DND-41 (cell line): Measurements from ENCODE around the gene KRTAP10-12.

Experiments used
- ATAC-seq: fragments of 200-7000 bp; cut with Tn5 transposase; 3 replicates; pipeline ENCODE4 v1.9.1; 2021; ENCODE audit warnings: low read depth; ENCODE audit not compliant: insufficient read depth
- DNase-seq: peaks from one replicate; pipeline ENCODE4 v3.0.0-alpha.2; 2020
- H2AFZ ChIP-seq: 2 replicates; pipeline ENCODE4 v1.6.0; 2012; ENCODE audit warnings: low read depth, low read length
- H3K27ac ChIP-seq: 2 replicates; pipeline ENCODE4 v1.5.1; 2012; ENCODE audit warnings: low read length, inconsistent platforms
- H3K27me3 ChIP-seq: fragments of 200-600 bp; sonication (generic); 2 replicates; pipeline ENCODE4 v1.6.0; 2012; ENCODE audit warnings: low read length, mild to moderate bottlenecking, inconsistent platforms; ENCODE audit not compliant: insufficient read depth, poor library complexity
- H3K36me3 ChIP-seq: 2 replicates; pipeline ENCODE4 v1.5.1; 2012; ENCODE audit warnings: low read length, inconsistent platforms; ENCODE audit not compliant: insufficient read depth
- H3K4me1 ChIP-seq: 2 replicates; pipeline ENCODE4 v1.5.1; 2012; ENCODE audit warnings: mild to moderate bottlenecking, low read length; ENCODE audit not compliant: insufficient read depth
- H3K4me2 ChIP-seq: 2 replicates; pipeline ENCODE4 v1.6.0; 2012; ENCODE audit warnings: mild to moderate bottlenecking, moderate library complexity, low read length, inconsistent platforms; ENCODE audit not compliant: insufficient read depth
- H3K4me3 ChIP-seq, 2 experiments: fragments of 200-600 bp in 1 of 2; shearing (Covaris generic) in 1 of 2; 2 replicates each; pipeline ENCODE4 v1.5.1; 2012 to 2016; ENCODE audit warnings: inconsistent platforms in 2 of 2, low read length in 2 of 2, mild to moderate bottlenecking in 2 of 2, low read depth in 1 of 2, moderate library complexity in 1 of 2
- H3K79me2 ChIP-seq: 2 replicates; pipeline ENCODE4 v1.6.0; 2012; ENCODE audit warnings: low read length, inconsistent platforms; ENCODE audit not compliant: insufficient read depth
- H3K9ac ChIP-seq: 2 replicates; pipeline ENCODE4 v1.6.0; 2012; ENCODE audit warnings: low read depth, mild to moderate bottlenecking, inconsistent platforms, low read length, moderate library complexity
- H3K9me3 ChIP-seq: 2 replicates; pipeline ENCODE4 v1.5.1; 2012; ENCODE audit warnings: low read length, moderate library complexity, mild to moderate bottlenecking, inconsistent platforms; ENCODE audit not compliant: insufficient read depth, severe bottlenecking
- H4K20me1 ChIP-seq: 2 replicates; pipeline ENCODE4 v1.6.0; 2012; ENCODE audit warnings: low read length; ENCODE audit not compliant: insufficient read depth
- EZH2 ChIP-seq: IDR thresholded peaks from 3 replicates; pipeline ENCODE4 v1.6.1; 2012; ENCODE audit warnings: borderline replicate concordance, low read depth, mild to moderate bottlenecking, moderate library complexity, low read length, inconsistent platforms; ENCODE audit not compliant: severe bottlenecking
- TF ChIP-seq, protein P1 (sequence below): IDR thresholded peaks from 2 replicates; pipeline ENCODE4 v1.5.1; 2012; ENCODE audit warnings: borderline replicate concordance, low read length, moderate library complexity, mild to moderate bottlenecking; ENCODE audit not compliant: poor library complexity, severe bottlenecking; ENCODE audit errors: extremely low read depth

KRTAP10-12 gene

DNA sequence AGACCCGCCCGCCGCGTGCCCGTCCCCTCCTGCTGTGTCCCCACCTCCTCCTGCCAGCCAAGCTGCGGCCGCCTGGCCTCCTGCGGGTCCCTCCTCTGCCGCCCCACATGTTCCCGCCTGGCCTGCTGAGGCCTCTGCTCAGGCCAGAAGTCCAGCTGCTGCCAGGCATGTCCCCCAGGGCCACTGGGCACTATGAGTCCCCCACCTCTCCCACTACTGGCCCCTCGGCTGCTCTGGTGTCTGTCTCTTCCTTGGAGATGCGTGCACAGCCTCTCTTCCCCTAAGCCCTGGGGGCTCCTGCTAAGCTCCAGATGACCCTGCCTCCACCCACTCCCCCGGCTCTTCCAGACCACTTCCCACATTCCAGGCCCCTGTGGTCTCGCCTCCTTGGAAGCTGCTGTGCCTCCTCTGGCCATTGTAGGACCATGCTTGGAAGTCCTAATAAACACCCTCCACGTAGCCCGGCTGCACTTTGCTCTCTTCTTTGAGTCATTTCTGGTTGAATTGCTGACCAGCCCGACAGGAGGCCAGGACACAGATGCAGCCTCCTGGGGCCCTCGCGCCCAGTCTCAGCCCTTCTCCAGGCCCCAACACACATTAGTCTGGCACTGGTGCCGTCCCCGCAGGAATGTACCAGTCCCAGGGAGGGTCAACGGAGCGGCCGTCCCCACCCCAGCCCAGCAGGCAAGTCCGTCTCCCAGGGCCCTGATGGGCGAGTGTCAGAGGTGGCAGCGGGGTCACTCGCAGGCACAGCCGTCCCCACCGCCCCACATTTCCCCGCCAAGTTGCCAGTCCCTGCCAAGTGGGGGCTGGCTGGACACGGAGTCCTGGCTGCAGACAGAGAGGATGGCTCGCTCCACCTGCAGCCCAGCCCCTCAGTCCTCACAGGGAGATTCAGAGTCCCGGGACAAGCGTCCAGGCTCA, 1.1 kb downstream of the KRTAP10-12 start:
- no peak overlapping the region for H3K4me2 ChIP-seq
- ATAC-seq = no peak
- peaks cover 10% of the 10 kb centered on the region for H3K27me3 ChIP-seq
- H3K9ac ChIP-seq = no peak overlapping the region
- no peak overlapping the region for H3K4me3 ChIP-seq
- H3K27ac ChIP-seq = no peak overlapping the region
- no peak overlapping the region for H2AFZ ChIP-seq
- no peak for TF ChIP-seq EZH2
- TF ChIP-seq, protein P1, sequence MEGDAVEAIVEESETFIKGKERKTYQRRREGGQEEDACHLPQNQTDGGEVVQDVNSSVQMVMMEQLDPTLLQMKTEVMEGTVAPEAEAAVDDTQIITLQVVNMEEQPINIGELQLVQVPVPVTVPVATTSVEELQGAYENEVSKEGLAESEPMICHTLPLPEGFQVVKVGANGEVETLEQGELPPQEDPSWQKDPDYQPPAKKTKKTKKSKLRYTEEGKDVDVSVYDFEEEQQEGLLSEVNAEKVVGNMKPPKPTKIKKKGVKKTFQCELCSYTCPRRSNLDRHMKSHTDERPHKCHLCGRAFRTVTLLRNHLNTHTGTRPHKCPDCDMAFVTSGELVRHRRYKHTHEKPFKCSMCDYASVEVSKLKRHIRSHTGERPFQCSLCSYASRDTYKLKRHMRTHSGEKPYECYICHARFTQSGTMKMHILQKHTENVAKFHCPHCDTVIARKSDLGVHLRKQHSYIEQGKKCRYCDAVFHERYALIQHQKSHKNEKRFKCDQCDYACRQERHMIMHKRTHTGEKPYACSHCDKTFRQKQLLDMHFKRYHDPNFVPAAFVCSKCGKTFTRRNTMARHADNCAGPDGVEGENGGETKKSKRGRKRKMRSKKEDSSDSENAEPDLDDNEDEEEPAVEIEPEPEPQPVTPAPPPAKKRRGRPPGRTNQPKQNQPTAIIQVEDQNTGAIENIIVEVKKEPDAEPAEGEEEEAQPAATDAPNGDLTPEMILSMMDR = no peak
- H3K9me3 ChIP-seq = no peaks in the 10 kb centered on the region
- H3K36me3 ChIP-seq = no peaks in the 10 kb centered on the region
- H4K20me1 ChIP-seq = no peaks in the 10 kb centered on the region; the same call in 1 of the 2 replicates
- H3K4me1 ChIP-seq = no peaks in the 10 kb centered on the region
- no peaks in the 10 kb centered on the region for H3K79me2 ChIP-seq
- DNase-seq = no peak

DNA sequence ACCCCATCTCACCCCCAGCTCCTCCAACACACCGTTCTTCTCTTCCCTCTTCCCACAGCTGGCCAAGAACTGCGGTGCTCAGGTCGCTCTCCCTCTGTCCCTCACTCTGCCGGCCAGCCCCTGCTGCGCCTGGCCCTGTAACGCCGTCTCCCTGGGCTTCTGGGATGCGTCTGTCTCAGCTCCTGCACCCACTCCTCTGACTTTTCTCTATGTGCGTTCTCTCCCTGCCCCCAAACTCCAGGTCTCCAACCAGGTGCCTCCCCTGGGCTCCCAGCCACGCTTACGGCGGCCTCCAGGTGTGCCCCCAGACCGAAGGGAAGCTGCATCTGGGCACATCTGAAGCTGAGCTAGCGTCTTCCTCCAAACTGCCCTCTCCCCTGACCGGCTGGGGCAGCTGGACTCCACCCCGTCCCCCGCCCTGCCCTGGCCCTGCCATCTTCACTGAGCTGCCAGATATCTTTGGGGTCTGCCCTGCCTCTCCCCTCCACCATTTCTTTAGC, 2.6 kb downstream of the KRTAP10-12 start:
- DNase-seq (no peak), ATAC-seq (no peak)
- Histone ChIP-seq H3K27me3 (peaks cover 10% of the 10 kb centered on the region), H3K4me2 (no peak overlapping the region), H3K36me3 (no peaks in the 10 kb centered on the region), H3K4me1 (no peaks in the 10 kb centered on the region), H3K27ac (no peak overlapping the region), H2AFZ (no peak overlapping the region), H3K9me3 (no peaks in the 10 kb centered on the region), H3K9ac (no peak overlapping the region), H3K79me2 (no peaks in the 10 kb centered on the region), H4K20me1 (no peaks in the 10 kb centered on the region; the same call in 1 of the 2 replicates), H3K4me3 (no peak overlapping the region)
- TF ChIP-seq, protein P1 = no peak
- no peak for TF ChIP-seq EZH2

DNA sequence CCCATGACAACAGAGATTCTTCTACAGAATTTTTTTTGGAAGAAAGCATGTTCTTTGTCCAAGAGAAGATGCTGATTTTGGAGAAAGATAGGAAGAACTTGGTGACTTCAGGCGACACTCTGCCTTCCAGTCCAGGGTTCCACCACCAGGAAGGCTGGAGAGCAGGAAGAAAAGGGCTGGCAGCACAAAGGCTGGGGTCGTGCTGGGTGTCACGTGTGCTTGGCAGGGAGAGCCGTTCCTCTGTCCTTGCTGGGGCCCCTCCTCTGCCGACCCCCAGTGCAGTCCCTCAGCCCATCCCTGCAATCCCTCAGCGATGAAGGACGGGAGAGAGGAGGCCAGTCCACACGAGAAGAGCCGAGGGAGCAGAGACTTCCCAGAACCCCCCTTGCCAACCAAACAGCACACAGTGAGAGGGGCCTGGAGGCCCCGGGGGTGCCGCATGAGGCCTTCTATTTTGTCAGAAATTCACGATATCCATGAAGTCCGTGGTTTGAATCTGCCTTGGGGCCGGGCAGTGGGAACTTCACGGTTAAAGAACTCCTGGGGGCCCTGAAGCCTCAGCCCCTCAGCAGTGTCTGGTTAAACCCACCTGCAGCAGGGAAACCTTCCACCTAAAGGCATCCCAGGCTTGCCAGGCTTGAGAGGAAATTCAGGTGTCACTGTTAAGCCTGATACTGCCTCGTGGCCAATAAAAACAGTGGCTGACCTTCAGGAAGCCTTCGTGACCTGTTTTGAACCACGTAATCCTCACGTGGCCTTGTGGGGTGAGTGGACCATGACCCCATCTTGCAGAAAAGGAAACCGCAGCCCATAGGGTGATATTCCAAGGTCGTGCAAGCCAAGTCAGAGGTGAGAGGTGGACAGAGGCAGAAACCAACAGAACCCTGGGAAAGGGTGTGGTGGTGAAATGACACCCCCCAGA, 3.4 kb downstream of the KRTAP10-12 start:
- H4K20me1 ChIP-seq = no peaks in the 10 kb centered on the region; the same call in 1 of the 2 replicates
- H3K79me2 ChIP-seq = no peaks in the 10 kb centered on the region
- H3K9me3 ChIP-seq = no peaks in the 10 kb centered on the region
- H3K4me2 ChIP-seq = no peak overlapping the region
- H3K4me3 ChIP-seq = no peak overlapping the region
- H3K36me3 ChIP-seq = no peaks in the 10 kb centered on the region
- H3K27me3 ChIP-seq = peaks cover 10% of the 10 kb centered on the region
- no peak for ATAC-seq
- H3K4me1 ChIP-seq = no peaks in the 10 kb centered on the region
- no peak overlapping the region for H3K27ac ChIP-seq
- H2AFZ ChIP-seq = no peak overlapping the region
- TF ChIP-seq EZH2 = no peak
- no peak overlapping the region for H3K9ac ChIP-seq
- DNase-seq = no peak
